ENCODE results near the gene GSX2.

GSX2 gene

DNA sequence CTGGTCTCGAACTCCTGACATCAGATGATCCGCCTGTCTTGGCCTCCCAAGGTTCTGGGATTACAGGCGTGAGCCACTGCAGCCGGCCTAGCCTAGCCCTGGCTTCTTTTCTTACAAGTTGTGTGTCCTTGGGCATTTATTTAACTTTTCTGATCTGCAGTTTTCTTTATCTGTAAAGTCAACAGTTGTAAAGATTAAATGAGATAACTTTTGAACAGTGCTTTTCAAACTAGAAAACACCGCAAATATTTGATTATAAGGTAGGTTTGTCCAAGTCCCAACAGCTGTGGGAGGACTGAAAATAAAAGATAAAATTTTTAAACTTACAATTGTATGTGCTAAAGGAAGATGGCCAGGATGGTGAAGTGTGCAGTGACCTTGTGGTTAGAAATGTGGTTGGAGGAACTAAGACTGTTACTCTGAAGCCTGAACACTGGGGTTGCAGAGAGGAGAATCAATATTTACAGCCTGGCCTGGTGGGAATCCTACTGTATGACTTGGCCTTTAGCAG, 44.8 kb downstream of the GSX2 start:
- TF ChIP-seq, protein P1, sequence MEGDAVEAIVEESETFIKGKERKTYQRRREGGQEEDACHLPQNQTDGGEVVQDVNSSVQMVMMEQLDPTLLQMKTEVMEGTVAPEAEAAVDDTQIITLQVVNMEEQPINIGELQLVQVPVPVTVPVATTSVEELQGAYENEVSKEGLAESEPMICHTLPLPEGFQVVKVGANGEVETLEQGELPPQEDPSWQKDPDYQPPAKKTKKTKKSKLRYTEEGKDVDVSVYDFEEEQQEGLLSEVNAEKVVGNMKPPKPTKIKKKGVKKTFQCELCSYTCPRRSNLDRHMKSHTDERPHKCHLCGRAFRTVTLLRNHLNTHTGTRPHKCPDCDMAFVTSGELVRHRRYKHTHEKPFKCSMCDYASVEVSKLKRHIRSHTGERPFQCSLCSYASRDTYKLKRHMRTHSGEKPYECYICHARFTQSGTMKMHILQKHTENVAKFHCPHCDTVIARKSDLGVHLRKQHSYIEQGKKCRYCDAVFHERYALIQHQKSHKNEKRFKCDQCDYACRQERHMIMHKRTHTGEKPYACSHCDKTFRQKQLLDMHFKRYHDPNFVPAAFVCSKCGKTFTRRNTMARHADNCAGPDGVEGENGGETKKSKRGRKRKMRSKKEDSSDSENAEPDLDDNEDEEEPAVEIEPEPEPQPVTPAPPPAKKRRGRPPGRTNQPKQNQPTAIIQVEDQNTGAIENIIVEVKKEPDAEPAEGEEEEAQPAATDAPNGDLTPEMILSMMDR (IDR thresholded peaks at IDR 0.05; ENCODE audit: insufficient read depth, low read length, poor library complexity, severe bottlenecking) = no peak
- TF ChIP-seq EZH2phosphoT487 (conservative IDR thresholded peaks at IDR 0.05; ENCODE audit: low read length) = no peak
- Histone ChIP-seq H3K27ac (ENCODE audit: low read depth, low read length) (no peak overlapping the region), H2AFZ (ENCODE audit: low read depth, low read length, severe bottlenecking) (no peak overlapping the region), H3K79me2 (ENCODE audit: insufficient read depth, low read length) (no peaks in the 10 kb centered on the region), H3K9me3 (ENCODE audit: insufficient read depth, low read length) (no peaks in the 10 kb centered on the region), H3K27me3 (ENCODE audit: low read length) (no peaks in the 10 kb centered on the region), H3F3A (ENCODE audit: insufficient read depth) (no peaks in the 10 kb centered on the region), H3K9me2 (replicated peaks; ENCODE audit: insufficient read depth, low read length) (no peaks in the 10 kb centered on the region), H3K4me3 (ENCODE audit: insufficient read depth, low read length, poor library complexity, severe bottlenecking) (no peak overlapping the region), H3K9ac (ENCODE audit: low read length) (no peak overlapping the region), H4K20me1 (ENCODE audit: low read depth, low read length) (no peaks in the 10 kb centered on the region), H3K36me3 (ENCODE audit: low read length) (no peaks in the 10 kb centered on the region), H3K4me2 (ENCODE audit: low read depth, low read length, poor library complexity, severe bottlenecking) (no peak overlapping the region)

- Histone ChIP-seq H3K27ac (ENCODE audit: low read depth, low read length) (no peak overlapping the region), H3F3A (ENCODE audit: insufficient read depth) (no peaks in the 10 kb centered on the region), H2AFZ (ENCODE audit: low read depth, low read length, severe bottlenecking) (no peak overlapping the region), H3K9ac (ENCODE audit: low read length) (no peak overlapping the region), H3K27me3 (ENCODE audit: low read length) (no peaks in the 10 kb centered on the region), H3K4me2 (ENCODE audit: low read depth, low read length, poor library complexity, severe bottlenecking) (no peak overlapping the region), H3K79me2 (ENCODE audit: insufficient read depth, low read length) (no peaks in the 10 kb centered on the region), H4K20me1 (ENCODE audit: low read depth, low read length) (no peaks in the 10 kb centered on the region), H3K4me3 (ENCODE audit: insufficient read depth, low read length, poor library complexity, severe bottlenecking) (no peak overlapping the region), H3K36me3 (ENCODE audit: low read length) (no peaks in the 10 kb centered on the region), H3K9me2 (replicated peaks; ENCODE audit: insufficient read depth, low read length) (no peaks in the 10 kb centered on the region), H3K9me3 (ENCODE audit: insufficient read depth, low read length) (no peaks in the 10 kb centered on the region)
- TF ChIP-seq EZH2phosphoT487 (conservative IDR thresholded peaks at IDR 0.05; ENCODE audit: low read length) = no peak
- TF ChIP-seq, protein P1 (IDR thresholded peaks at IDR 0.05; ENCODE audit: insufficient read depth, low read length, poor library complexity, severe bottlenecking) = no peak
Measured at GRCh38 chr4:54146139-54146538, 46.2 kb downstream of the GSX2 start.

DNA sequence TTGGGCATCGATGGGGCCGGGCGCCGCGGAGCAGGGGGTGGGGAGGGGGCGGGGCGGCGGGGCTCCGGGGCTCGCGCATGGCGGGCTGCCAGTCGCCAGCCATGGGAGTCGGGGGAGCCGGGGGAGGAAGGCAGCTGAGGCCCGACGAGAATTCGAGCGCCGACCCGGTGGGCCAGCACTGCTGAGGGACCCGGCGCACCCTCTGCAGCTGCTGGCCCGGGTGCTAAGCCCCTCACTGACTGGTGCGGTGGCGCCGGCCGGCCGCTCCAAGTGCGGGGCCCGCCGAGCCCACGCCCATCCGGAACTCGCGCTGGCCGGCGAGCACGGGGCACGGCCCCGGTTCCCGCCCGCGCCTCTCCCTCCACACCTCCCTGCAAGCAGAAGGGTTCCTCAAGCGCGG, 49.4 kb downstream of the GSX2 start:
- TF ChIP-seq, protein P1 (IDR thresholded peaks at IDR 0.05; ENCODE audit: insufficient read depth, low read length, poor library complexity, severe bottlenecking) = no peak
- TF ChIP-seq EZH2phosphoT487 (conservative IDR thresholded peaks at IDR 0.05; ENCODE audit: low read length) = no peak
- no peaks in the 10 kb centered on the region for H3K9me2 ChIP-seq (replicated peaks; ENCODE audit: insufficient read depth, low read length)
- H3F3A ChIP-seq (ENCODE audit: insufficient read depth) = no peaks in the 10 kb centered on the region
- no peaks in the 10 kb centered on the region for H4K20me1 ChIP-seq (ENCODE audit: low read depth, low read length)
- H3K79me2 ChIP-seq (ENCODE audit: insufficient read depth, low read length) = no peaks in the 10 kb centered on the region
- no peak overlapping the region for H3K27ac ChIP-seq (ENCODE audit: low read depth, low read length)
- H3K9me3 ChIP-seq (ENCODE audit: insufficient read depth, low read length) = no peaks in the 10 kb centered on the region
- H3K36me3 ChIP-seq (ENCODE audit: low read length) = no peaks in the 10 kb centered on the region
- no peak overlapping the region for H3K9ac ChIP-seq (ENCODE audit: low read length)
- H2AFZ ChIP-seq (ENCODE audit: low read depth, low read length, severe bottlenecking) = no peak overlapping the region
- H3K4me3 ChIP-seq (ENCODE audit: insufficient read depth, low read length, poor library complexity, severe bottlenecking) = no peak overlapping the region
- H3K27me3 ChIP-seq (ENCODE audit: low read length) = no peaks in the 10 kb centered on the region
- no peak overlapping the region for H3K4me2 ChIP-seq (ENCODE audit: low read depth, low read length, poor library complexity, severe bottlenecking)

Data from SU-DHL-6 (cell line).